HEK293T (cell line): Measurements from ENCODE around the gene TRERF1.

Experiments used
- BHLHE40 ChIP-seq: fragments of 450-650 bp; IDR thresholded peaks from 2 replicates; pipeline ENCODE4 v1.6.1; 2016; ENCODE audit warnings: mild to moderate bottlenecking, moderate library complexity, borderline replicate concordance
- CTBP1 ChIP-seq: fragments of 450-650 bp; IDR thresholded peaks from 2 replicates; pipeline ENCODE4 v1.6.1; 2016; ENCODE audit warnings: borderline replicate concordance
- ELF4 ChIP-seq: fragments of 450-650 bp; IDR thresholded peaks from 2 replicates; pipeline ENCODE4 v1.6.1; 2017; ENCODE audit warnings: antibody characterized with exemption
- FOXA1 ChIP-seq: fragments of 450-650 bp; IDR thresholded peaks from 2 replicates; pipeline ENCODE4 v1.6.1; 2016; ENCODE audit warnings: mild to moderate bottlenecking
- FOXK2 ChIP-seq: fragments of 450-650 bp; IDR thresholded peaks from 2 replicates; pipeline ENCODE4 v1.6.1; 2016; ENCODE audit warnings: mild to moderate bottlenecking
- FOXM1 ChIP-seq: fragments of 450-650 bp; IDR thresholded peaks from 2 replicates; pipeline ENCODE4 v1.6.1; 2017; ENCODE audit warnings: mild to moderate bottlenecking, borderline replicate concordance
- L3MBTL2 ChIP-seq: fragments of 450-650 bp; conservative IDR thresholded peaks from 2 replicates; pipeline ENCODE4 v1.6.1; 2016; ENCODE audit warnings: mild to moderate bottlenecking
- NFRKB ChIP-seq: fragments of 450-650 bp; IDR thresholded peaks from 2 replicates; pipeline ENCODE4 v1.6.1; 2016; ENCODE audit warnings: mild to moderate bottlenecking, moderate library complexity
- SP1 ChIP-seq: fragments of 450-650 bp; IDR thresholded peaks from 2 replicates; pipeline ENCODE4 v1.6.1; 2017
- SUZ12 ChIP-seq: fragments of 450-650 bp; IDR thresholded peaks from 2 replicates; pipeline ENCODE4 v1.6.1; 2016; ENCODE audit warnings: mild to moderate bottlenecking
- TARDBP ChIP-seq: fragments of 450-650 bp; IDR thresholded peaks from 2 replicates; pipeline ENCODE4 v1.6.1; 2016
- ZNF384 ChIP-seq: fragments of 450-650 bp; IDR thresholded peaks from 2 replicates; pipeline ENCODE4 v1.6.1; 2016

DNA sequence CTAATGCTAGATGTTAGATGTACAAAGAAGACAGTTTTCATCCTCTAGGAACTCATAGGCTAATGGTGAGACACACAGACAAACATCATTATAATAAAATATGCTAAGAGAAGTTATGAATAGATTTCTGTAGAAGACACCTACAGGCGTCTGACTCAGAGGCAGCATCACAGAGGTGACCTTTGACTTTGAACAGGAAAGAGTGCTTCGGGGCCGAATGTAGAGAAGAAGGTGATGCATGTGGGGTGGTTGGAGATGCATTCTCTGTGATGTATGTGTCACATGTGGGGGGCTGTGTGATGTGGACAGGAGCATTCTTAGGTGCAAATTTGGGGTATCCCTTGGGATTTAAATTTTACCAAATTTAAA lies 271.8 kb downstream of the TRERF1 start:
- TF ChIP-seq BHLHE40 (no peak), SP1 (no peak), SUZ12 (no peak), FOXM1 (no peak), L3MBTL2 (no peak), ZNF384 (no peak), FOXA1 (no peak), TARDBP (no peak), NFRKB (no peak), CTBP1 (no peak), FOXK2 (no peak), ELF4 (no peak)
